Jurkat, Clone E6-1 (cell line): ENCODE data around the gene ZP4. TPM values are rescaled to one million over a fixed set of nuclear protein-coding genes. Genes with fewer than 3 reads are reported as not detected.
A peak's percentile ranks its signal among the peaks of the same experiment; 100 is the strongest.

Source experiments
- DNase-seq: peaks from one replicate; pipeline ENCODE4 v3.0.0-alpha.2; 2011; ENCODE audit warnings: low read depth, low spot score
- H3K4me3 ChIP-seq: 2 replicates; pipeline ENCODE4 v1.5.1; 2011; ENCODE audit warnings: mild to moderate bottlenecking, low read length, control low read depth, moderate library complexity
- polyA plus RNA-seq: library from polyadenylated mRNA; unstranded; fragments of >200 nt; gene quantifications from one replicate; pipeline ENCODE4 v1.2.1, GENCODE V29; 2012; ENCODE audit warnings: missing spikeins; ENCODE audit not compliant: insufficient read length, insufficient read depth

Gene ZP4
- polyA plus RNA-seq: not detected

- no peak within 1 kb of the TSS for H3K4me3 ChIP-seq
- no peak for DNase-seq
These were observed at the start of gene ZP4 for GRCh38 chr1:237890822-237891221. ZP4 (minus strand) TSS chr1:237890922; CDS start chr1:237890635, 287 bp downstream.

- no peak overlapping the region for H3K4me3 ChIP-seq
- peak; percentile 50 for DNase-seq
These were observed 47.8 kb upstream of the ZP4 start for GRCh38 chr1:237938553-237938952.

GRCh38 chr1:237938068-237938467 lies 47.3 kb upstream of the ZP4 start:
- no peak overlapping the region for H3K4me3 ChIP-seq
- no peak for DNase-seq

GRCh38 chr1:237932816-237933215 lies 42.1 kb upstream of the ZP4 start:
- no peak overlapping the region for H3K4me3 ChIP-seq
- DNase-seq: no peak

- no peak for DNase-seq
- H3K4me3 ChIP-seq: no peak overlapping the region
These were observed 40.9 kb upstream of the ZP4 start for GRCh38 chr1:237931581-237931980.

- DNase-seq: no peak
- H3K4me3 ChIP-seq: no peak overlapping the region
These were observed 36.5 kb upstream of the ZP4 start for GRCh38 chr1:237927198-237927597.

GRCh38 chr1:237921306-237921705 lies 30.6 kb upstream of the ZP4 start:
- DNase-seq: no peak
- H3K4me3 ChIP-seq: no peak overlapping the region

GRCh38 chr1:237913345-237913744 lies 22.6 kb upstream of the ZP4 start:
- DNase-seq: peak; percentile 11
- H3K4me3 ChIP-seq: no peak overlapping the region

GRCh38 chr1:237911911-237912310 lies 21.2 kb upstream of the ZP4 start:
- no peak for DNase-seq
- H3K4me3 ChIP-seq: no peak overlapping the region

- H3K4me3 ChIP-seq: no peak overlapping the region
- DNase-seq: no peak
These were observed 20.1 kb upstream of the ZP4 start for GRCh38 chr1:237910834-237911233.

GRCh38 chr1:237903961-237904360 lies 13.2 kb upstream of the ZP4 start:
- H3K4me3 ChIP-seq: no peak overlapping the region
- no peak for DNase-seq

GRCh38 chr1:237902960-237903743 lies 12.4 kb upstream of the ZP4 start:
- H3K4me3 ChIP-seq: no peak overlapping the region
- no peak for DNase-seq

- DNase-seq: peak; percentile 25
- no peak overlapping the region for H3K4me3 ChIP-seq
These were observed 10.7 kb upstream of the ZP4 start for GRCh38 chr1:237901299-237901934.

- no peak overlapping the region for H3K4me3 ChIP-seq
- no peak for DNase-seq
These were observed 4.9 kb upstream of the ZP4 start for GRCh38 chr1:237895630-237896029.

- H3K4me3 ChIP-seq: no peak overlapping the region
- DNase-seq: no peak
These were observed 3.4 kb upstream of the ZP4 start for GRCh38 chr1:237894131-237894530.

- H3K4me3 ChIP-seq: no peak overlapping the region
- no peak for DNase-seq
These were observed 1.3 kb upstream of the ZP4 start for GRCh38 chr1:237891979-237892378.

GRCh38 chr1:237891266-237891665 lies 544 bp upstream of the ZP4 start:
- DNase-seq: no peak
- no peak overlapping the region for H3K4me3 ChIP-seq

- no peak for DNase-seq
- no peak overlapping the region for H3K4me3 ChIP-seq
These were observed 306 bp downstream of the ZP4 start for GRCh38 chr1:237890416-237890815.

GRCh38 chr1:237888143-237888542 lies 2.6 kb downstream of the ZP4 start:
- no peak overlapping the region for H3K4me3 ChIP-seq
- DNase-seq: no peak

- no peak for DNase-seq
- H3K4me3 ChIP-seq: no peak overlapping the region
These were observed 3.2 kb downstream of the ZP4 start for GRCh38 chr1:237887542-237887941.

- no peak overlapping the region for H3K4me3 ChIP-seq
- DNase-seq: no peak
These were observed 6.5 kb downstream of the ZP4 start for GRCh38 chr1:237884237-237884636.
